ENCODE data around the gene CASP5. TPM values are rescaled to one million over a fixed set of nuclear protein-coding genes. Genes with fewer than 3 reads are reported as not detected.

Gene CASP5
- polyA plus RNA-seq, 1 experiment, result 0.07 TPM

DNA sequence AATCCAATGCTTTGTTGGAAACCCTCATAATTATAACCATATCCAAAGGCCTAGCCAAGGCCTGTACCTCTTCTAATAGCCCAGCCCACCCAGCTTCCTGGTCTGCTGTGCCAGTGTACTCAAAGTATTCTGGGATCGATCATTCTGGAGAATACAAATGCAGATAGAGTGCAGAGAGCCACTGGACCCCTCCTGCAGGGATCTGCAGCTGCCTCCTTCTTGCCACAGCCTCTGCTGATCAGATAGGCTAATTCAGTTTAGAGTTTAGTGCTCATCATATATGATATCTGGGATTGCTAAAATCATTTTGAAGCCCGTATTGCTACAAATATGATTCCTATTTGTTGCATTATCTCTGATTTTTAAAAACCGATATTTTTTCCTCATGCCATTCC, 17.5 kb downstream of the CASP5 start:
- Histone ChIP-seq H3K27me3 (ENCODE audit: control insufficient read depth, insufficient read depth, low read length) (no peaks in the 10 kb centered on the region), H3K4me3 (ENCODE audit: low read depth, low read length) (no peak overlapping the region), H3K9me3 (ENCODE audit: control insufficient read depth, insufficient read depth, low read length) (no peaks in the 10 kb centered on the region), H3K27ac (ENCODE audit: low read depth, low read length) (no peak overlapping the region)
- POLR2A ChIA-PET, result interaction anchor here (0.6 kb wide), 1 partner anchor 41 kb away, joined by 3 read pairs; no protein-coding TSS in a partner anchor
- CTCF ChIA-PET, result no interaction called here
- TF ChIP-seq, protein P1, sequence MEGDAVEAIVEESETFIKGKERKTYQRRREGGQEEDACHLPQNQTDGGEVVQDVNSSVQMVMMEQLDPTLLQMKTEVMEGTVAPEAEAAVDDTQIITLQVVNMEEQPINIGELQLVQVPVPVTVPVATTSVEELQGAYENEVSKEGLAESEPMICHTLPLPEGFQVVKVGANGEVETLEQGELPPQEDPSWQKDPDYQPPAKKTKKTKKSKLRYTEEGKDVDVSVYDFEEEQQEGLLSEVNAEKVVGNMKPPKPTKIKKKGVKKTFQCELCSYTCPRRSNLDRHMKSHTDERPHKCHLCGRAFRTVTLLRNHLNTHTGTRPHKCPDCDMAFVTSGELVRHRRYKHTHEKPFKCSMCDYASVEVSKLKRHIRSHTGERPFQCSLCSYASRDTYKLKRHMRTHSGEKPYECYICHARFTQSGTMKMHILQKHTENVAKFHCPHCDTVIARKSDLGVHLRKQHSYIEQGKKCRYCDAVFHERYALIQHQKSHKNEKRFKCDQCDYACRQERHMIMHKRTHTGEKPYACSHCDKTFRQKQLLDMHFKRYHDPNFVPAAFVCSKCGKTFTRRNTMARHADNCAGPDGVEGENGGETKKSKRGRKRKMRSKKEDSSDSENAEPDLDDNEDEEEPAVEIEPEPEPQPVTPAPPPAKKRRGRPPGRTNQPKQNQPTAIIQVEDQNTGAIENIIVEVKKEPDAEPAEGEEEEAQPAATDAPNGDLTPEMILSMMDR (IDR thresholded peaks at IDR 0.05; ENCODE audit: low read depth, low read length), result no peak
- DNase-seq (ENCODE audit: low read depth, low spot score), result no peak

DNA sequence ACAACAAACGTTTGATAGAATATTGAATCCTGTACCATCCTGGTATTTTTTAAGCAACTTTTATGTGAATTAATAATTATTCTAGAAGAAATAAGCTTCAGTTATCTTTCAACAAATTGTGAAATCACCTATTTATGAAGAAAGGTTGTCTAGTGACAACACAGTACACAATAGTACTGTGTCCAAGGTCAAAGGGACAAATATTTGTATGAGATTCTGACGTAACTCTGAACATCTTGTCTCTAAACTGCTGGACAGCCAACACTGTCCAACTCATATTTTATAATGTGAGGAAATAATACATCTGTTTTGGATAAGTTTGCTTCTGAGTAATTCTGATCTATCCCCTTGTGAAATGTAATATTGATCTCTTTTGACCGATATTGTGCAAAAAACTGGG, 18.9 kb downstream of the CASP5 start:
- H3K27ac ChIP-seq (ENCODE audit: low read depth, low read length), result no peak overlapping the region
- H3K27me3 ChIP-seq (ENCODE audit: control insufficient read depth, insufficient read depth, low read length), result no peaks in the 10 kb centered on the region
- no peak overlapping the region for H3K4me3 ChIP-seq (ENCODE audit: low read depth, low read length)
- POLR2A ChIA-PET, result no interaction called here
- CTCF ChIA-PET, result no interaction called here
- TF ChIP-seq, protein P1 (IDR thresholded peaks at IDR 0.05; ENCODE audit: low read depth, low read length), result no peak
- DNase-seq (ENCODE audit: low read depth, low spot score), result no peak
- H3K9me3 ChIP-seq (ENCODE audit: control insufficient read depth, insufficient read depth, low read length), result no peaks in the 10 kb centered on the region

DNA sequence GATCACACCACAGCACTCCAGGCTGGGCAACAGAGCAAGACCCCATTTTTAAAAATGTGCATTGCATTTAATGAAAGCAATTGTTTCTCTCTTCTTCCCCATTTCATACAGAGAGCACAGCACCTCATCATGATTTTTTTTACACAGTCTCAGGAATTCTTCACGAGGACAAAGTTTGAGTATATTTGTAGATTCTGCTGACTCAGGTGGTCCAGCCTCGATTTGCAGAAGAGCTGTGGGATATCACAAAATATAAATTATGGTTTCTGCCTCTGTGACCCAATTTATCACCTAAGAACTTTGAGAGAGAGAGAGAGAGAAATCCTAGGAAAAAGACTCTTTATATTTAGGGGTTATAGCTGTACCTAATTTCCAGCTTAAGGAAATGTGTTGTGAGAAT, 19.8 kb downstream of the CASP5 start:
- CTCF ChIA-PET, result no interaction called here
- no peak overlapping the region for H3K4me3 ChIP-seq (ENCODE audit: low read depth, low read length)
- H3K27me3 ChIP-seq (ENCODE audit: control insufficient read depth, insufficient read depth, low read length), result no peaks in the 10 kb centered on the region
- H3K27ac ChIP-seq (ENCODE audit: low read depth, low read length), result no peak overlapping the region
- POLR2A ChIA-PET, result no interaction called here
- H3K9me3 ChIP-seq (ENCODE audit: control insufficient read depth, insufficient read depth, low read length), result no peaks in the 10 kb centered on the region
- no peak for DNase-seq (ENCODE audit: low read depth, low spot score)
- TF ChIP-seq, protein P1 (IDR thresholded peaks at IDR 0.05; ENCODE audit: low read depth, low read length), result no peak

DNA sequence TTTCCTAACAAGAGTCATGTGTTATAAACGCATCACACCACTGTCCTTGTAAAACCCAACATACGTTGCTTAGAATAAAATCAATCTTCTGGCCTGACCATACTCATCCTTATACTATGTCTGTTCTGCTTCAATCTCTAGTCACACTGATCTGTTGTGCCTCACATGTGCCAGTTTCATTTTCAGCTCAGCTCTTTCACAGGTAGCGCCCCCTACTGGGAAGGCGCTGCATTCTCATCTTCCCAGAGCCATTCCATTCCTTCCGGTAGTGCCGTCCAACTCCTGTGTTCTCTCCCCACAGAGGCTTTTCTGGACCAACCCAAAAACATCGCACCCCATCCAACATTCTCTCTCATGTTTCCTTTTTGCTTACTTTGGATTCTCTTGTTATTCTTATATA, 22.2 kb downstream of the CASP5 start:
- TF ChIP-seq, protein P1 (IDR thresholded peaks at IDR 0.05; ENCODE audit: low read depth, low read length), result peak; percentile 38; the same call in 1 of the 2 replicates
- no peak for DNase-seq (ENCODE audit: low read depth, low spot score)
- ChIA-PET CTCF (no interaction called here), POLR2A (no interaction called here)
- H3K9me3 ChIP-seq (ENCODE audit: control insufficient read depth, insufficient read depth, low read length), result no peaks in the 10 kb centered on the region
- H3K4me3 ChIP-seq (ENCODE audit: low read depth, low read length), result no peak overlapping the region
- no peaks in the 10 kb centered on the region for H3K27me3 ChIP-seq (ENCODE audit: control insufficient read depth, insufficient read depth, low read length)
- H3K27ac ChIP-seq (ENCODE audit: low read depth, low read length), result no peak overlapping the region

DNA sequence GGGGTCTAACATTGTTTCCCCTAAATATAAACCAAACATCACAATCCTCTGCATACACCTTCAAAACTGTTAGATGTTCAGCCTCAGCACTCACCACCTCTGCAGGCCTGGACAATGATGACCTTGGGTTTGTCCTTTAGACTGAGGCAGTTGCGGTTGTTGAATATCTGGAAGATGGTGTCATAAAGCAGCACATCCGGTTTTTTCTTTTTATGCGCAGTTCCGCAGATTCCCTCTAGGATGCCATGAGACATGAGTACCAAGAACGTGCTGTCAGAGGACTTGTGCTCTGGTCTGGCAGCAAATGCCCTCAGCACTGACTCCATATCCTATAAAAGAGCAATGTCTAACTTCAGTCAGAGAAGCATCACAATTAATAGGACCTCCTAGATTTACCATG, 22.8 kb downstream of the CASP5 start:
- Histone ChIP-seq H3K4me3 (ENCODE audit: low read depth, low read length) (no peak overlapping the region), H3K27ac (ENCODE audit: low read depth, low read length) (no peak overlapping the region), H3K9me3 (ENCODE audit: control insufficient read depth, insufficient read depth, low read length) (no peaks in the 10 kb centered on the region), H3K27me3 (ENCODE audit: control insufficient read depth, insufficient read depth, low read length) (no peaks in the 10 kb centered on the region)
- TF ChIP-seq, protein P1 (IDR thresholded peaks at IDR 0.05; ENCODE audit: low read depth, low read length), result no peak
- DNase-seq (ENCODE audit: low read depth, low spot score), result no peak
- POLR2A ChIA-PET, result no interaction called here
- CTCF ChIA-PET, result no interaction called here

Measured in AG04450 (cell line).